HFF-Myc (cell line): Measurements from ENCODE around the gene STARD3NL.

Source experiments
- DNase-seq: peaks from one replicate; pipeline ENCODE4 v3.0.0-alpha.2; 2011; ENCODE audit warnings: low read depth; ENCODE audit errors: extremely low read depth
- H3K4me3 ChIP-seq: replicated peaks from 2 replicates; pipeline ENCODE4 v1.5.1; 2011; ENCODE audit warnings: low read depth, mild to moderate bottlenecking, control low read depth, low read length
- CTCF ChIP-seq: IDR thresholded peaks from 2 replicates; pipeline ENCODE4 v1.5.1; 2012; ENCODE audit warnings: mild to moderate bottlenecking, low read depth, low read length, control low read depth; ENCODE audit errors: missing control alignments

The STARD3NL gene

GRCh38 chr7:38199782-38200181 is 21.7 kb downstream of the STARD3NL start:
- H3K4me3 ChIP-seq, result no peak overlapping the region
- DNase-seq, result no peak
- TF ChIP-seq CTCF, result no peak

GRCh38 chr7:38206071-38206470 is 28.0 kb downstream of the STARD3NL start:
- no peak overlapping the region for H3K4me3 ChIP-seq
- TF ChIP-seq CTCF, result no peak
- DNase-seq, result no peak

- DNase-seq, result no peak
- no peak overlapping the region for H3K4me3 ChIP-seq
- TF ChIP-seq CTCF, result no peak
Measured at GRCh38 chr7:38207843-38208242, 29.8 kb downstream of the STARD3NL start.

GRCh38 chr7:38211486-38211885 is 33.4 kb downstream of the STARD3NL start:
- H3K4me3 ChIP-seq, result no peak overlapping the region
- no peak for DNase-seq
- no peak for TF ChIP-seq CTCF

- no peak for TF ChIP-seq CTCF
- no peak overlapping the region for H3K4me3 ChIP-seq
- no peak for DNase-seq
Measured at GRCh38 chr7:38211940-38212339, 33.9 kb downstream of the STARD3NL start.

- no peak for TF ChIP-seq CTCF
- no peak for DNase-seq
- no peak overlapping the region for H3K4me3 ChIP-seq
Measured at GRCh38 chr7:38215115-38215514, 37.1 kb downstream of the STARD3NL start.

- no peak overlapping the region for H3K4me3 ChIP-seq
- TF ChIP-seq CTCF, result peak; percentile 99
- peak; percentile 68 for DNase-seq
Measured at GRCh38 chr7:38215735-38216670, 38.0 kb downstream of the STARD3NL start.
